Measurements from ENCODE around the gene NRIP1.

Gene NRIP1

GRCh38 chr21:15092745-15093144 lies 27.9 kb upstream of the NRIP1 start:
- no peaks in the 10 kb centered on the region for H3K36me3 Mint-ChIP-seq (ENCODE audit: low read depth)
- no peaks in the 10 kb centered on the region for H3K9me3 Mint-ChIP-seq
- no peak overlapping the region for H3K4me3 Mint-ChIP-seq
- TF ChIP-seq CTCF (IDR thresholded peaks at IDR 0.05; ENCODE audit: unreplicated experiment in 3 of 3), result no peak
- H3K4me1 Mint-ChIP-seq, result peaks cover 10% of the 10 kb centered on the region
- H3K27me3 Mint-ChIP-seq (ENCODE audit: low read depth), result no peaks in the 10 kb centered on the region
- no peak overlapping the region for H3K27ac Mint-ChIP-seq

DNA sequence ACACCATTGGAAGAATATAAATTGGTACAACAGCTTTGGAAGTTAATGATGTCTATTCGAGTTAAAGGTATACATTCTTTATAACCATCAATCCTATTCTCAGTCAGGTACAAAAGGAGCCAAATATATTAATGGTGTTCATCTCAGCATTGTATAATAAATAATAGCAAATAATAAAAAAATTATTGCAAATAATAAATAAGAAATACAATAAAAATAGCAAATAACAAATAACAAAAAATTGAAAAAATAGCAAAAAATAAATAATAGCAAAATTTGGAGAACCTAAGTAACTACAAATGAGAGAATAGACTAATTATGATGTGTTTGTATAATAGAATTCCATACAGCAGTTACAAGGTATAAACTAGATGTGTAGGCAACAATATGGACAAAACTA lies 25.6 kb upstream of the NRIP1 start:
- Mint-ChIP-seq H3K4me3 (no peak overlapping the region), H3K36me3 (ENCODE audit: low read depth) (no peaks in the 10 kb centered on the region), H3K27me3 (ENCODE audit: low read depth) (no peaks in the 10 kb centered on the region), H3K4me1 (peaks cover 5% of the 10 kb centered on the region), H3K9me3 (no peaks in the 10 kb centered on the region), H3K27ac (no peak overlapping the region)
- no peak for TF ChIP-seq CTCF (IDR thresholded peaks at IDR 0.05; ENCODE audit: unreplicated experiment in 3 of 3)

DNA sequence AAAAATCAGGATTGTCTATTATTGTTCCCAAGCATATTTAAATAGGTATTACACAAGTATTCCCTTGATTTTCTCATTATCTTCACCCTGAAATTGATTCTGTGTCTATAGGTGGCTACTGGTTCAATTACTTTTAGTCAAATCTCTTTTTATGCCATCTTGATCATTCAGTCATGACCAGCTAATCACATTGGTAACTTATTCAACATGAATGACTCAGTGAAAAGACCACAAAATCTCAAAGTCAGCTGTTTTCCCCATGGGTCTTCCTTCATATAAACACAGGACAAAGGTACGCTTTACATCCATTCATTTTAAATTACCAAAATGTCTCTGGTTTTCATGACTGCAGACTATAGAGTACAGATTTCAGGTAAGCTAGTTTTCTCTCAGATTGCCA lies 23.7 kb upstream of the NRIP1 start:
- H3K4me1 Mint-ChIP-seq, result no peaks in the 10 kb centered on the region
- TF ChIP-seq CTCF (IDR thresholded peaks at IDR 0.05; ENCODE audit: unreplicated experiment in 3 of 3), result no peak
- H3K4me3 Mint-ChIP-seq, result no peak overlapping the region
- H3K27ac Mint-ChIP-seq, result peak overlapping the region in 2 of 3 experiments; percentile 27
- H3K27me3 Mint-ChIP-seq (ENCODE audit: low read depth), result no peaks in the 10 kb centered on the region
- no peaks in the 10 kb centered on the region for H3K36me3 Mint-ChIP-seq (ENCODE audit: low read depth)
- no peaks in the 10 kb centered on the region for H3K9me3 Mint-ChIP-seq

GRCh38 chr21:15084668-15085067 lies 19.9 kb upstream of the NRIP1 start:
- Mint-ChIP-seq H3K27me3 (ENCODE audit: low read depth) (no peaks in the 10 kb centered on the region), H3K4me3 (no peak overlapping the region), H3K9me3 (no peaks in the 10 kb centered on the region), H3K36me3 (ENCODE audit: low read depth) (no peaks in the 10 kb centered on the region), H3K4me1 (peaks cover 26% of the 10 kb centered on the region), H3K27ac (no peak overlapping the region)
- TF ChIP-seq CTCF (IDR thresholded peaks at IDR 0.05; ENCODE audit: unreplicated experiment in 3 of 3), result no peak

- peak overlapping the region; percentile 31 to 71 (median 70) for H3K27ac Mint-ChIP-seq
- H3K4me1 Mint-ChIP-seq, result peaks cover 42% of the 10 kb centered on the region
- H3K9me3 Mint-ChIP-seq, result no peaks in the 10 kb centered on the region
- H3K27me3 Mint-ChIP-seq (ENCODE audit: low read depth), result no peaks in the 10 kb centered on the region
- H3K36me3 Mint-ChIP-seq (ENCODE audit: low read depth), result no peaks in the 10 kb centered on the region
- TF ChIP-seq CTCF (IDR thresholded peaks at IDR 0.05; ENCODE audit: unreplicated experiment in 3 of 3), result no peak
- no peak overlapping the region for H3K4me3 Mint-ChIP-seq
Measured at GRCh38 chr21:15080526-15080925, 15.7 kb upstream of the NRIP1 start.

GRCh38 chr21:15079269-15079668 lies 14.5 kb upstream of the NRIP1 start:
- no peak overlapping the region for H3K4me3 Mint-ChIP-seq
- H3K4me1 Mint-ChIP-seq, result peaks cover 42% of the 10 kb centered on the region
- no peaks in the 10 kb centered on the region for H3K9me3 Mint-ChIP-seq
- peak overlapping the region in 2 of 3 experiments; percentile 57 to 63 for H3K27ac Mint-ChIP-seq
- no peaks in the 10 kb centered on the region for H3K36me3 Mint-ChIP-seq (ENCODE audit: low read depth)
- no peaks in the 10 kb centered on the region for H3K27me3 Mint-ChIP-seq (ENCODE audit: low read depth)
- TF ChIP-seq CTCF (IDR thresholded peaks at IDR 0.05; ENCODE audit: unreplicated experiment in 3 of 3), result no peak
